ENCODE measurements around the gene DSCAML1. TPM values are rescaled to one million over a fixed set of nuclear protein-coding genes. Genes with fewer than 3 reads are reported as not detected.

The DSCAML1 gene
- total and polyA plus RNA-seq, 2 of the 8 experiments (the other 6 are each of a cell fraction or from before 2014, with no cell fraction given) = 0.19 to 0.24 TPM

DNA sequence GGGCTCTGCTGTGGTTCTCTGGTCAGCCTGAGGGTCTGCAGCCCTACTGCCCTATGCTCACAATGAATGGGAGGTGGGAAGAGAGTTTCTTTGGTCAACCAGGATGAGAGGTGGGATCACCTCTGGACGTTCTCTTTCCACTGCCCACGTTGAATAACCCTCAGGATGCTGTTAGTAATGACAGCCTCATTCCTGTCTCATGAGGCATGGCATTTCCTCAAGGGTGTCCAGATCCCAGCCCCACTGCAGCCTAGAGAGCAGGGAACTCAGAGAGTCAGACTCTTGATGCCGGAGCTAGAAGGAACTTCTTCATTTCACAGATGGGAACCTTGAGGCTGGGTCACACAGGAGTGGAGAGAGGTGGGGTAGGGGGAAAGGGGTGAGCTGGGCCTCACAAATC lies 273.3 kb downstream of the DSCAML1 start:
- no peak overlapping the region for H4K8ac ChIP-seq (ENCODE audit: extremely low read depth, insufficient read depth, low read length)
- no peaks in the 10 kb centered on the region for H3K79me1 ChIP-seq (ENCODE audit: low read depth, low read length)
- no peak overlapping the region for H2BK5ac ChIP-seq (ENCODE audit: low read depth, low read length)
- no peak overlapping the region for H2BK120ac ChIP-seq (replicated peaks; ENCODE audit: low read depth, low read length)
- H2AFZ ChIP-seq (ENCODE audit: low read length) = no peak overlapping the region
- no peak overlapping the region for H2AK5ac ChIP-seq (ENCODE audit: low read depth, low read length)
- FAIRE-seq = no peak
- POLR2A ChIA-PET (ENCODE audit: partially characterized antibody) = no interaction called here
- H4K91ac ChIP-seq (replicated peaks; ENCODE audit: insufficient read length, low read length) = no peak overlapping the region
- H3K18ac ChIP-seq (ENCODE audit: extremely low read depth, low read length) = no peak overlapping the region
- H4K5ac ChIP-seq (ENCODE audit: insufficient read length, low read depth, low read length) = no peak overlapping the region
- no peak overlapping the region for H3K23ac ChIP-seq (ENCODE audit: insufficient read length)
- no peak overlapping the region for H3K4me2 ChIP-seq (ENCODE audit: insufficient read depth in 1 of 2, low read depth in 2 of 2, low read length in 2 of 2)
- H3K27me3 ChIP-seq (replicated peaks in 1 of 4; ENCODE audit: control insufficient read depth in 3 of 4, extremely low read depth in 1 of 4, insufficient read depth in 3 of 4, low read length in 3 of 4) = no peaks in the 10 kb centered on the region
- H4K20me1 ChIP-seq (replicated peaks in 1 of 2; ENCODE audit: control insufficient read depth in 1 of 2, insufficient read depth in 2 of 2, low read length in 2 of 2) = no peaks in the 10 kb centered on the region
- no peak overlapping the region for H3K14ac ChIP-seq (ENCODE audit: insufficient read length)
- no peaks in the 10 kb centered on the region for H3K23me2 ChIP-seq (ENCODE audit: low read depth, low read length)
- H2BK15ac ChIP-seq (ENCODE audit: low read length) = no peak overlapping the region
- CTCF ChIA-PET (ENCODE audit: partially characterized antibody) = interaction anchor here (1.1 to 1.2 kb wide), 2 partner anchors 20 to 98 kb away, joined by 3 read pairs; no protein-coding TSS in a partner anchor
- no peak overlapping the region for H2BK12ac ChIP-seq (ENCODE audit: low read depth, low read length)
- peaks cover 0 to 5% (median 3%) of the 10 kb centered on the region in 4 experiments; a peak in 5 of 7 replicates for H3K4me1 ChIP-seq (replicated peaks in 1 of 4; ENCODE audit: control insufficient read depth in 3 of 4, insufficient read depth in 4 of 4, low read length in 3 of 4)
- no peak overlapping the region for H3K4me3 ChIP-seq (ENCODE audit: extremely low read depth in 1 of 4, insufficient read depth in 2 of 4, low read depth in 3 of 4, low read length in 4 of 4)
- 86% methylated on average over 2 of the region's 3 CpGs; no CpG with 5 or more reads in 1 of the 2 experiments for WGBS, 2 experiments (ENCODE audit: extremely low coverage in 1 of 2, insufficient coverage in 1 of 2, insufficient read length in 1 of 2, insufficient replicate concordance in 2 of 2, low coverage in 1 of 2, low lambda C conversion rate in 2 of 2, missing lambda C conversion rate in 1 of 2)
- H3K36me3 ChIP-seq (ENCODE audit: control insufficient read depth in 2 of 4, insufficient read depth in 4 of 4, low read length in 3 of 4) = no peaks in the 10 kb centered on the region
- no peak overlapping the region for H2BK20ac ChIP-seq (ENCODE audit: low read length)
- no peaks in the 10 kb centered on the region for H3K9me3 ChIP-seq (ENCODE audit: insufficient read depth in 2 of 2, low read depth in 1 of 2, low read length in 1 of 2)
- no peak overlapping the region for H3K9ac ChIP-seq (replicated peaks in 1 of 4; ENCODE audit: extremely low read depth in 1 of 4, low read depth in 3 of 4, low read length in 3 of 4)
- H3K27ac ChIP-seq (ENCODE audit: low read depth, low read length) = no peak overlapping the region
- H3K56ac ChIP-seq (replicated peaks; ENCODE audit: insufficient read length, low read depth, low read length) = no peak overlapping the region
- H3K79me2 ChIP-seq (ENCODE audit: control insufficient read depth in 1 of 2, insufficient read depth in 2 of 2, low read length in 2 of 2) = no peaks in the 10 kb centered on the region
- H3K4ac ChIP-seq (replicated peaks; ENCODE audit: insufficient read length, low read depth, low read length) = no peak overlapping the region
- no peak for DNase-seq (ENCODE audit: low read depth in 1 of 2, low spot score in 2 of 2)
- no peak for TF ChIP-seq RBBP5 (IDR thresholded peaks at IDR 0.05; ENCODE audit: borderline replicate concordance, low read depth, low read length)

Measured in H1 (cell line).